Measurements from ENCODE around the gene APELA. TPM values are rescaled to one million over a fixed set of nuclear protein-coding genes. Genes with fewer than 3 reads are reported as not detected.

The APELA gene, protein sequence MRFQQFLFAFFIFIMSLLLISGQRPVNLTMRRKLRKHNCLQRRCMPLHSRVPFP
- total RNA-seq: not detected in 2 replicates

DNA sequence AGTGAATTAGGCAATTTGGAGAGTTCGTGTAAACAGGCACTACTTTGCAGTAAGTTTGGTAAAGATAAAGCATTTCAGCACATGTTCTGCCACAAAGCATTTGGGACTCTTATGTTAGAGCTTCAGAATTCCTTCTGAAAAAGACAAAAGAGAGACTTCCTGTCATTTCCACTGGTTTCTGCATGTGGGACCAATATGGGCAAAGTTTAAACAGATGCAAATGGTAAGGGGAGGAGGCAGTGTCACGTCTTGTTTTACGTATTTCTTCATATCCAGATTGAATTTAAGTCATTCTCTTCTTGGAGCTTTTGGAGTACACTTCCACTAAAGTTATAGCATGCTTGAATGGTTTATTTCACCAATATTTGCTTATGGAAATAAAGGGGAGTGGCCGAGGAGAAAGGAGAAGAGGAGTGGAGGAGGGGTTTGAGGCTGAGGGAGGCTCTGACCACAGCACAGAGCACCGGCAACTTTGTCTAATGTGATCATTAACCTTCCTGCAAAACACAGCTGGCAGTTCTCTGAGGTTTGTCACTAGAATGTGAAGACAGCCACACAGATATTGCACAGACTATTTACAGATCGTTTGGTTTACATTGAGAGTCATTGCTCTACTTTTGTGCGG, at the start of gene APELA:
Gene APELA (plus strand): TSS at position 479 of the 625 bp plus-strand sequence. CDS start 154 bp downstream, outside the sequence.

Other genes with a start within 250 kb of the APELA start
- not detected in 2 replicates for gene SMIM31, start 123.0 kb upstream of the APELA start, total RNA-seq
- gene TRIM61, start 100.5 kb downstream of the APELA start, total RNA-seq: under 0.01 TPM in 1 of 2 replicates, not detected in the other
- not detected in 2 replicates for gene TRIM60, start 154.8 kb downstream of the APELA start, total RNA-seq
- gene TRIM75, start 176.7 kb downstream of the APELA start, total RNA-seq: not detected in 2 replicates
- gene TMEM192, start 235.7 kb downstream of the APELA start, total RNA-seq: 4.9 and 13.8 TPM in 2 replicates

Data from epithelial cell of umbilical artery (primary cell).